GM18909 (cell line): Measurements from ENCODE around the gene INSYN1.
"Not testable (repeated sequence)": the region's sequence is repeated elsewhere in the genome, so short reads cannot be mapped to it uniquely, and the experiment has no call there.

Source experiments
- ATAC-seq: cut with Tn5 transposase; IDR thresholded peaks from one replicate; pipeline ENCODE4 v1.9.1; 2021; ENCODE audit warnings: mild to moderate bottlenecking; ENCODE audit not compliant: unreplicated experiment, poor library complexity

INSYN1 gene, protein sequence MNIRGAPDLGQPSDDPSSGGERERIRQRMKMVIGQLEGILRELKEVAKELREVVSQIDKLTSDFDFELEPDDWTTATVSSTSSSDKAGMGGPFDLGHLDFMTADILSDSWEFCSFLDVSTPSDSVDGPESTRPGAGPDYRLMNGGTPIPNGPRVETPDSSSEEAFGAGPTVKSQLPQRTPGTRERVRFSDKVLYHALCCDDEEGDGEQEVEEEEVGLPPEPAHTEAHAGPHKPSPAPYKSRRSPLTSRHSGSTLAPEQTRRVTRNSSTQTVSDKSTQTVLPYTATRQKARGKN

DNA sequence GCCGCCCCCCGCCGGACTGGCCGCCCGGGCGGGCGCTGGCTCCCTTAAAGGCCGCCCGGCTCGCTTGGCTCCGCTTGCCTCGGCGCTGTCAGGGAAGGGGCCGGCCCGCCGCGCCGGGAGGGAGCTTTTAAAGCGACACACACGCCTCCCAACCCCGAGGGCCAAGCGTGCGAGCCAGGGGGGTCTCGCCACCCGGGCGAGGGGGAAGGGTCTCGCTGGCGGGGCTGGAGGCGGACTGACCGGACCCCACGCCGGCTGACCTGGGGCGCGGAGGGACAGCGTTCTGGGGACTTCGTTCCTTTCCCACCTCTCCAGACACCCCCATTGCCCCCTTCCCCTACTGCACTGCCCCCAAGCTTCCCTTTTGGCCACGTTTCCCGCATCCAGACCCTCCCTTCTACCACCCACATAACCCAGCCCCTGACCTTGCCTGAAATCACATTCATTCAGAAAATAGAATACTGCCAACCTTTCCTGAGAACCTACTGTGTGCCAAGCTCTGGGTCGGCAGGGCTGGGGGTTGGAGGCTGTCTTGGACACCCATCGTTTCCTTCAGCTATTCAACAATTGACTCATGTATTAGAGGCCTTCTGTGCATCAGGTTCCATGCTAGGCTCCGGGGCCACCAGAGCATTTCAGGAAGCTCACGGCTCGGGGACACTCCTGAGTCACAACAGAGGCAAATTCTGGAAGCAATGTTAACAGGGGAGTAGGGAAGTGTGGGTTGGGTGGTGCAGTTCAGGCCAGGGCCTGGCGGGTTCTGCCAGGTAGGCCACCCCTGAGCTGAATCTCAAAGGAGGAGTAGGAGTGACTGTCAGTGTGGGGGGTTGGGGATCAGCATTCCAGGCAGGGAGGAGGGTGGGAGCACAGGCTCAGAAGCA, at the start of gene INSYN1:
Gene INSYN1 (minus strand): TSS at position 102 of the 881 bp plus-strand sequence. CDS start 2,221 bp downstream, outside the sequence.
- ATAC-seq, result no peak

DNA sequence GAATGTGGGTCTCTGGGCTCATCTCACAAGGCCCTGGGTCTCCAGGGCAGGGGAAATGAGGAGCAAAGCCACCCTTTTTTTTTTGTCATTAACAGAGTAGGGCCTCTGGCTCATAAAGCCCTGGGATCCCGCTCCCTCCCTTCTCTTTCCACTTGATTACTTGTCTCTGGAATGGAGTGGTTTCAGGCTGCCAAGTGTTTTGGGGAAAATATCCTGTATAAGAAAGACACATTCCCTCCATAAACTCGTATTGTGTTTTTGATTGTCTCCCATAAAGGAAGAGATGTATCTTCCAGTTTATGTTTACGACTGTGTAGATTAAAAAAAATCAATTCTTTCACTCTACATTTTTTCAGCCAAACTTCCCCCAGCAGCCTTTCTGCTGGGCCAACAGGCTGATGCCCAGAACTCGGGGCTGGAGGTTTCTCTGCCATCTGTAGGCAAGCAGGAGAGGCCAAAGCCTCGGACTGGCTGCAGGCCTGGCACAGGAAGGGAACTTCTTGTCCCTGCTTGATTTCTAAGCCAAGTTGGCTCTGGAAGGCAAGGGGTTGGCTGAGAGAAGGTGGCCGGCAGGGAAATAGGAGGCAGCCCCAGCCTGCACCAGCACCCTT, 49.4 kb upstream of the INSYN1 start:
- ATAC-seq, result no peak

DNA sequence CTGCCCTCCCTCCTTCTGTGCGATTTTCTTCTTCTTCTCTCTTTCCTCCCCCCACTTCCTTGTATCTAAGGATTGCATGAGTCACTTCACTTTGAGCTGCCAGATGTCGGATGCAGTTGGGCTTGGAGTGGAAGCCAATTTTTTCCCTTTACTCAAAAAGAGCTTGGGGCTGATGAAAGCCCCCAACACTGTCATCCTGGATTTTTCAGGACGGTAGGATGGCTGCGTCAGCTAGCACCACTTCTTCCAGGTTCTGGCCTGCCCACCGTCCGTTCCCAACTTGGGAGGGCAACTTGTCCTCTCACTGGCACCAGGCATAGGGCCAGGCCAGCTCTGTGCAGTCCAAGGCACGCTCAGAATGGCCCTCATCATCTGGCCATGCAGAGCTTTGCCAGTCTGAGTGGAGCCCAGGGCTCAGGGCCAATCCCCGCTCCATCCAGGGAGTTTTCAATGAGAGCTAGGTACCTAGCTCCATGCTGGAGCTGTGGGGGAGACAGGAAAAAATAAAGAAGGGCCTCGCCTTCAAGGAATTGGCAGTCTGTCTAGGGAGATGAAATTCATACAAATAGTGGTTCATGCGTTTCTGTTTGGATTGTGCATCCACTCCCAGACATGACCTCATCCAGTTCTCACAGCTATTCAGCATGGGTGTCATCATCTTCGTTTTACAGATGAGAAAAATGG, 47.7 kb upstream of the INSYN1 start:
- no peak for ATAC-seq

DNA sequence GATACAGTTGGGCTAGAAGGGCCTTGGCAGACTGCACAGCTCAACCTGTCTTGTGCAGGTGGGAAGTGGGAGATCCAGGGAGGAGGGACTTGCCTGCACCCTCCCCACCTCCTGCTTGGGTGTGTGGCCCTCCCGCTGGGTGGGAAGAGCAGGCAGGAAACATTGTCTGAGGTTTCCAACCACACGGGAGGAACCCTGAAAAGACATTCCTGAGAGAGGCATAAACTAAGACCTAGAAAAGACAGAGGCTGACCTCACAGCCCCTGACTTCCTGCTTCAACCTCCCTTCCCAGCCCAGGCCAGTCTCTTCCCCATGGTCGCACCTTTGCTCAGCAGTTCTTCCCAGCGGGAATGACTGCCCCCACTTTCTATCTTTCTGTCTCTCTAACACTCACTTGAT, 46.3 kb upstream of the INSYN1 start:
- ATAC-seq, result no peak

DNA sequence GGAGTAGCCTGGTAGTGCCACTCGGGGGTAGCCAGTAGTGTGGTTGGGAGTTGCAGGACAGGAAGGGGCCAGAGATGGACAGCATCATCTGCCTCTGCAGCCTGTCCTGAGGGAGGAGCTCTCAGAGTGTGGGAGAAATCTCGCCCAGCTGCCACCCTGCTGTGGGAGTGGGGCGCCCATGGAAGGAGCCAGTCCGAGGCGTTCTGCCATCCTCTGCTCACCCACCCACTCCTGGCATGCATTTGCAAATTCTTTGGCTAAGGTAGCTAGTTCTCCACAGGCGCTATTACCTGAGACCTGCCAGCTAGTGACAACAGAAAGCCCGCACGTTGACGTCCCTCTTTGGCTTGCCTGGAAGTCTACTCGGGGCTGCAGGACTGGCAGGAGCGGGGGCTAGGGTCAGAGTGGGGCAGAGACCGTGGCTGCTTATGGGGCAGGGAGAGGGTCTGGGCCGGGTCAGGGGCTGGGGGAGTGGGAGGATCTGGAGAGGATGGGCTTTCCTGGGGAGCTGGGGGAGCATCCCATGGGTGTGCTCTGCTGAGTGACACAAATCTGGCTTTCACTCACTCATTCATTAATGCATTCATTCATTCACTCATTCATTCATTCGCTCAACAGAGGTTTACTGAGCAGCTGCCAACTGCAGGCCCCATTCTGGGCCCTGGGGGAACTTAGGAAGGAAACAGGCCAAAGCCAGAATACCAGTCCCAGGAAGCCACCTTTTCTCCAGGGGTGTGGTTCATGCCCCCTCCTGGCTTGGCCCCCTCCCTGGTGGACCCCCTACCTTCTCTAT, 44.4 kb upstream of the INSYN1 start:
- ATAC-seq, result no peak

DNA sequence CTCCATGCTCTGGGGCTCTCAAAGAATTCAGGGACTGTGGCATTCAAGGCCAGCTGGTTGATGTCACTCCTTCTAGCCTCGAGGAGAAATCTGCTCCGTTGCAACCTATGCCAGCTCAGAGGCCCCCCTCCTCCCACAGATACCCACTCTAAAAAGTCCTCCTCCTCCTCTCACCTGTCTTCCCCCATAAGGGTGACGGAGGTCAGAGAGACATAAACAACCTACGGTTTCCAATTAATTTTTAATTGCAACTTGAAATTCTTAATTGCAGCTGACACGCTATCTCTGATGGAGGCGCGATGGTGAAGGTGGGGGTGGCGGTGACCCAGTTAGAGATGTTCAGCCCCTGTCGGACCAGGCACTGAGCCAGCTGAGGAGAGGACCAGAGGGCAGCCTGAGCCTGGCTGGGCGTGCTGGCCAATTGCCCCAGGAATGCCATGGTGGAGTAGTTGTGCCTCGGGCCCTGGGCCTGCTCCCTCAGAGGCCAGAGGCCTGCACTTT, 43.2 kb upstream of the INSYN1 start:
- ATAC-seq, result no peak

DNA sequence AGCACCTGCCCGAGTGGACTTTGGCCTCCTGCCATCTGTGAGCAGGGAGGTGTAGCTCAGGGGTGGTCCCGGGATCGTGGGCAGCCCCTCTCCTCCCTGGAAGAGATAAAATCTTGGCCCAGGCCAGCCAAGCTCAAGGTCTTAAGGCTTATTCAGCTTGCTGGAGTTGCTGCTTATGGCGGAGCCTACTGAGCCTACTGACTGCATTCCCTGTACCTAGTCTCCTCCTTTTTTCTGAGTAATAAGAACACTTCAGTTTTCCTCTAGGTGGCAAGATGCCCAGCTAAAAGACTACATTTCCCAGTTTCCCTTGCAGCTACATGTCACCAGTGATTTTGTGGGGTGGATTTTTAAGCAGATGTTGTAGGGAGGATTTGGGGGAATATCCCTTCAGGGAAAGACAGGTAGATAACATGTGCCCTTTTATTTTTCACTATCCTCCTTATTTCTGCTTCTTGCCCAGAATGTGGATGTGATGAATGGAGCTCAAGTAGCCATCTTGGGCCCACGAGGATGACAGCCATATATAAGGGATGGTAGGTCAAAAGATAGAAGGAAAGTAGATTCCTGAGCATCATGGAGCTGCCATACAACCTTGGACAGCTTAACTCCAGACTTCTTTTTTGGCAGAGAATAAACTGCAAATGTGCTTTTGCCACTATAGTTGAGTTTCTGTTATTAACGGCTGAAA, 41.4 kb upstream of the INSYN1 start:
- ATAC-seq, result no peak

DNA sequence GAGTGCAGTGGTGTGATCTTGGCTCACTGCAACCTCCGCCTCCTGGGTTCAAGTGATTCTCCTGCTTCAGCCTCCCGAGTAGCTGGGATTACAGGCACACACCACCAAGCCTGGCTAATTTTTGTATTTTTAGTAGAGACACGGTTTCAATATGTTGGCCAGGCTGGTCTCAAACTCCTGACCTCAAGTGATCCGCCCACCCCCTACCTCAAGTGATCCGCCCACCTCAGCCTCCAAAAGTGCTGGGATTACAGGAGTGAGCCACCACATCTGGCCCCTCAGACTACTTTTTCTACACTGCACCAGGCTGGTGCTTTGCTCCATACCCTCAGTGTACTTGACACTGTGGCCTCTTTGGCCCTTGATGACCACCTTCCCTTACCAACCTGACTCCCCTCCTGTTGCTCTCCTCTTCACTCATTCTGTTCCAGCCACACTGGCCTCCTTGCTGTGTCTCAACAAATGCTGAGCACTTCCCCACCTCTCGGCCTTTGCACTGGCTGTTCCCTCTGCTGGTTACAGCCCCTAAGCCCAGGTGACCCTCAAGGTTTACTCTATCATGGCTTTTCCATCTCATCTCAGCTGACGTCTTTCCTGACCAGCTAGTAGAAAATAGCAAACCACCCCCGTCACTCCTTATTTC, 39.9 kb upstream of the INSYN1 start:
- not testable (repeated sequence) for ATAC-seq

DNA sequence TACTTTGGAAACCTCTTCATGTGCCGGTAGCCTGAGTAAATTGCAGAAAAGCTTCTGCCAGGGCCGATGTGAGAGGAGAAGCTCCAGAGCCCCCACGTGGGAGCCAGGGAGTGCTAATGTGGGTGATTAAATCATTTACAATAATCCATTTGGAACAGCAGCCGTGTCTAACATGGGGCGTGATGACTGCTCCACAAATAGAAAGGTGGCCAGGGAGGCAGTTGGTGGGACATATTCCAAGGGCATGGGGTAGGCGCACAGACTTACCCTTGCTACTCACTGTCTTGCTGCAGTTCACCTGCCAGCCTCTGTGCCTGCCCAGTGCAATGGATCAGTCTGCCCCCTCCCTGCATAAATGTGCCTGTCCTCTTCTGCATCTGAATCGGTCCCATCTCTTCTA, 39.3 kb upstream of the INSYN1 start:
- no peak for ATAC-seq

DNA sequence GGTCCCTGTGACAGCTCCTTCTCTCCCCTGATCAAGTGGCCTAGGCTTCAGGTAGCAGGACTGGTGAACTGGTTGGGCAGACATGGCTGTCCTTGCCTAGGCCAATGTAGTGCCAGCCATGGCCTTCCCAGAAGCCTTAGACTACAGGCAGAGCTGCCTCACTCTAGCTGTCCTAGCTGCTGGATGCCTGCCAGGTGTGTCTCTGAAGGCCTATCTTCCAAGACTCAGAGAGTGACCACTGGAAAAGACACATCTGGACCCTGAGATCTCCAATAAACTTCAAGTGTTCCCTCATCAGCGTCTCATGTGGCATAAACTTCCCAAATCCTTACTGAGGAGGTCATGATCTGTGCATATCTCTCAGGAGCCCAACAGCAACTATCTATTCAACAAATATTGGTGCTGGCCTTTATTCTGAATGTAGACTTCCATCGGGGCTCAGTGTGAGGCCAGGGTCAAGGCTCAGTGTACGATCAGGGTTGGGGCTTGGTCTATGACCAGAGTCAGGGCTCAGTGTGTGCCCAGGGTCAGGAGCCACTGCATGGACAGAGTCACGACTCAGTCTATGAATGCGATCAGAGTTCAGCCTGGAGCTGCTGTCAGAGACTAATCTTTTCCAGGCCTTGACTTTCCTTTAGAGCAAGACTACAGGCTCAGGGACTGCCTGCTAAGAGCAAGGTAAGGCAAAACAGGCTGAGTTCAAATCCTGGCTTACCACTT, 36.5 kb upstream of the INSYN1 start:
- ATAC-seq, result no peak

DNA sequence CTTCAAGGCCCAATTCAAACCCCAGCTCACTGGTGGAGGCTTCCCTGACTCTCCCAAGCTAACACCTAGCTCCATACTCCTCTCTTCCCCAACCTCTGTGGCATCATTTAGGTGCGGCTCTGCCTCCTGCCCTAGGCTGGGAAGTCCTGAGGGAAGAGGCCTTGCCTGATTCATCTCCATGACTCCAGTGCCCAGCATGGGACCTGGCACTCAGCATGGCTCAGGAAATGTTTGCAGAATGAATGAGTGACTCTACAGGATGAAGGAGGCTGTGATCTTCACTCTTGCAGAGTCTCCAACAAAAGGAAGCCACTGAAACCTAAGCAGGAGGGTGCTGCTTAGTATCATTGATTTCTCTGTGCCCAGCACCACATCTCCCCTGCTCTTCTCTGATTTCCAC, 34.5 kb upstream of the INSYN1 start:
- ATAC-seq, result no peak

DNA sequence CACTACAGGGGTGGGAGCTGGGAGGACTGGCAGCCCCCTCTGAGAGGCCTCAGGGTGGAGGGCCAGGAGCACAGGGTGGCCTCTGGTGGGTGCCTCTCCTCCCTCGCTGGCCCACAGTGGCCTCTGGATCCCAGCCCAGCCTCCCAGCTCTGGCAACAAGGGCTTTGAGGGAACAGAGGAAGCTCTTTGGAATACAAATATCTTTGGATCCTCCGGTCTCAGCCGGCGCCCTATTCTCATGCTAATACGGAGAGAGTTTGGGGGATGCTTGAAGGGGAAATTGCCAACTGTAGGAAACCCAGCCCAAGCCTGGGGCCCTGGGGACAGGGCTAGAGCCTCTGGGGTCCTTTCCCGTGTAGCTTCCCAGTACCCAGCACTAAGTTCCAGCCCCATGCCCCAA, 33.4 kb upstream of the INSYN1 start:
- no peak for ATAC-seq

DNA sequence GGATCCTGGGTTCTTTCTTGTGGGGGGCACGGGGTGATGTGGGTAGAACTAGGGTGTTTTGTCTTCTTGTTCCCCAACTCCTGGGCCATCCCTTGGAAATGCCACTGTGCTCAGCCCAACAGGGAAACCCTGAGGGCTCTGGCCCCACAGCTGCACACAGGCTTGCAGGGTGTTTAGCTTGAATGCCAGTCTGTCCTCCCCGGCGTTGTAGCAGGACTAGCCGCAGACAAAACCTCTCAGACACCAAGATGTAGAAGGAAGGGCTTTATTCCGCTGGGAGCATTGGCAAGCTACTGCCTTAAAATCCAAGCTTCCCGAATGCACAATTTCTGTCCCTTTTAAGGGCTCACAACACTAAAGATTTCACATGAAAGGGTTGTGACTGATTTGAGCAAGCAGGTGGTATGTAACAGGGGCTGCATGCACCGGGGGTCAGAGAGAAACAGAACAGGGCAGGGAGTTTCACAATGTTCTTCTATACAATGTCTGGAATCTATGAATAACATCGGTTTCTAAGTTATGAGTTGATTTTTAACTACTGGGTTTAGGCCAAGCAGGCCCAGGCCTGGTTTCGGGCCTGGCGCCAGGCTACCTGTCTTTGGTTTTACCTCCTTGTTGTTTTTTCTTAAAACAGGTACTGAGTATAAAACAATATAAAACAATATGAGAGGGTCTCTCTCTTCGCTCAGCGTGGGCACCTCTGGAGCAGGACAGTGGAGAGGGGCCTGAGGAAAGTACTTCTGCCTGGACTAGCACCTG, 32.3 kb upstream of the INSYN1 start:
- ATAC-seq, result not testable (repeated sequence)

DNA sequence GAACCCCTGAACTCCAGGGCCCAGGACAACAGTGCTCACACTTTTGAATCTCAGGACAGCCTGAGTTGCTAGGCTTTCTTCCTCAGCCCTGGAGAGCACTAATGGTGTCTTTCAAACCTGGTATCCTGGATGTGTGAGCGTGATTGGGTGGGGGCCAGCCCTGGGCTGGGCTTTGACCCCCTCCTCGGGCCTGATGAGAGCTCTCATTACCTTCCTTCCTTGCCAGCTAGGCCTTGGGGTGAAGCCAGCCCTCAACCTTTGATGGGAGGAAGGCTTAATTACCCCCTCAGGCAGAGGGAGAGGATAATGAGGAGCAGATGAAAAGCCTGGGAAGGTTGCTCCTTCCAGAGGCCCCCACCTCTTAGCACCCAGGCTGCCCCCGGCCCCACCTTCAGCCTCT, 31.1 kb upstream of the INSYN1 start:
- ATAC-seq, result no peak

DNA sequence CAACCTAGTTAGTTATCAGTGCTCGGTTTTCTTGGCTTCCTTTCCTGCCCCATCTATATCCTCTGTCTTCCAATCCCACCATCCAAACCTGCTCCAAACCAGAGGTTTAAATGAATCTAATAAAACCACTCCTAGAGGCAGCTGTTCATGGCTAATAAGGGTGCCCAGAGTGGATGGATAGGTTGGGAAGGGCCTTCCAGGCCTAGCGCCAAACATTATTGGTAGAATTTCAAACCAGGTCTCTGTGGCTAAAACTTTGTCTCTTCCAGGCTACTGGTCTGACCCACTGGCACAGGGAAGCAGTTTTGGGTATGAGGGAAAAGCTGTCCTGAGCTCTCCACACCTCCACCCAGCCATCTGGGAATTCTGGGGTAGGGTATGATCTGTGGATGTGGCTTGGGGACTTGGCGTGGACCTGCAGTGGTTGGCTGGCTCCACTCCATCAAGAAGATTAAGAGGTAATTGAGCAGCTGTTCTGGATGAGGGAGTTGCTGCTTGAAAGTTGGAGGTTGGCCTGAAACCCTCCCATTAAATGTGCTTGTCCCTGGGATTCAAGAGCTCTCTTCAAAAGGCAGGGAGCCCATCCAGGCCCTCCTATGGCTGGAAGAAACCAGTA, 29.3 kb upstream of the INSYN1 start:
- no peak for ATAC-seq

DNA sequence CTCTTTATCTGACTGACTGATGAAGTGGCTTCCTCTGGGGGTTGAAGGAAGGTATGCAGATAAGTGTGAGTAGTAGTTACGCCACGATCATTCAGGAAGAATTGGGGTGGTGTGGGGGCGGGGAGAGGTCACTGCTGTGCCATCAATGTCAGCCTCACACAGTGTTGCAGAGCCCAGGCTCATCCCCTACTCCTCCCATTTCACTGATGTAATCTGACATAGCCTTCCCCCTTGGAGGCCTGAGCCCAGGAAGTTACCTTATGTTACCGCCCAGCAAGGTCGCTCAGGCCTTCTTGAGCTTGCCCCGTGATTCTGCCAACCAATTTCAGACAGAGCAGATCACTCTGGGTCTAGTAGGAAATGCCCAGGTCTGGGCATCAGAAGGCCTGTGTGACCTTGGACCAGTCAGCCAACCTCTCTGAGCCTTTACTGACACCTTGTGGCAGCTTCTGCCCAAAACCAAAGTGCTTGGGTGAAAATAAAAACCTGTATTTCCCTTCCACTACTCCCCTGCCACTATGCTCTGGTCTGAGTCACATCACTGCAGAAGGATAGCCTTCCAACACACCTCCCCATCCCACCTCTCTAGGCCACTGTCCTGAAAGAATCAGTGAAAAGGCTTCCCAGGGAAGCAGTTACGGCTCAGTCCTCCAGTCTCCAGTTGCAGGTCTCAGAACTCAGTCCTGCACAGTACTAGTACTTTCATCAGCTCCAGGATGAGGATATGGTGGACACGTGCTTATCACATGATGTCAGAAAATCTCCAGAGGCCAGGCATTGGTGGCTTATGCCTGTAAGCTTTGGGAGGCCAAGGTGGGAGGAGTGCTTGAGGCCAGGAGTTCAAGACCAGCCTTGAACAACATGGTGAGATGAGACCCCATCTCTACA, 28.1 kb upstream of the INSYN1 start:
- no peak for ATAC-seq
